Activated naive CD8-positive, alpha-beta T cell (primary cell): ENCODE data around the gene SH3RF1.

Experiments
- H3K27ac Mint-ChIP-seq: one replicate; pipeline ENCODE4 v1.8.0; 2021; ENCODE audit warnings: mixed read lengths
- H3K27me3 Mint-ChIP-seq: one replicate; pipeline ENCODE4 v1.8.0; 2021; ENCODE audit warnings: mixed read lengths
- H3K36me3 Mint-ChIP-seq: one replicate; pipeline ENCODE4 v1.8.0; 2021; ENCODE audit warnings: mixed read lengths
- H3K4me1 Mint-ChIP-seq: one replicate; pipeline ENCODE4 v1.8.0; 2021; ENCODE audit warnings: low read depth, mixed read lengths
- H3K4me3 Mint-ChIP-seq: one replicate; pipeline ENCODE4 v1.8.0; 2021; ENCODE audit warnings: mild to moderate bottlenecking, mixed read lengths
- H3K9me3 Mint-ChIP-seq: one replicate; pipeline ENCODE4 v1.8.0; 2021; ENCODE audit warnings: low read depth, mixed read lengths

SH3RF1 gene

DNA sequence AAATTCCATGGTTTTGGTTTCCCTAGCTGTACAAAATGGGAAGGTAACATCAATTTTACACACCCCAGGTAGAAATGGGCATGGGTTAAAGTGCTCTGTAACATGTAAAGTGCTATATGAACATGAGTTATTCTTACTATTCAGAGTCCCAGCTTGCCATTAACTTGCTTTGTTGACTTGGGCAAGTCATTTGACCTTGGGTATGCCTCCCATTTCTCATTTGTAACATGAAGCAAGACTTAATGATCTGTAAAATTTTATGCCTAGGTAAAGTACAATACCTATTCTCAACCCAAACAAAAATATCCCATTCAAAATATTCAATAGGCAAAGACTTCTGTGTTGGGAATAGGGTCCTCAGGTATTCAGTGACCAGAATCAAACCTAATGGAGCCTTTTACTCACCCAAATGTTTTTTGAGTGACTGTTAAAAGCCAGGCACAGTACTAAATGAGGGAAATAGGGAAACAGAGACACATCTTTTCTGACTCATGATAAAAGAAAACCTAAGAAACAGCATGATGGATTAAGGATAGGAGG lies 126.6 kb downstream of the SH3RF1 start:
- H3K36me3 Mint-ChIP-seq = no peaks in the 10 kb centered on the region
- no peaks in the 10 kb centered on the region for H3K4me1 Mint-ChIP-seq

DNA sequence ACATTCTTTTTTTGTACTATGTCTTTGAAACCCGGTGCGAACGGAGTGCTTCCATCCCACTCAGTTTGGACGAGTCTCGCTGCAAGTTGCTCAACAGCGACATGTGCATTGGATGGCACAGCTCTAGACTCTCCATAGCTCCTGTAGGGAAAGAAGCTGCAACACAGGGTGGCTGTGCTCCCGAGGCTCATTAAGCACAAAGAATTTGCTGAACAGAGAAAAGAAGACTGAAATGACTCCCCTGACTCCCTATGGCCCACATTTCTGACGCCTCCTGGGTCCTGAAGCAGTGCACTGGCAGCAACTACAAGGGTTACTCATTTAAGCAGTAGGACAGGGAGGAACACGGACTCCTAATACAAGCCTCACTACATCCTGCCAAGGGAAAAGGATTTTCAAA lies 127.4 kb downstream of the SH3RF1 start:
- Mint-ChIP-seq H3K27ac (no peak overlapping the region), H3K36me3 (no peaks in the 10 kb centered on the region), H3K4me1 (no peaks in the 10 kb centered on the region), H3K27me3 (peaks cover 3% of the 10 kb centered on the region), H3K9me3 (no peaks in the 10 kb centered on the region), H3K4me3 (no peak overlapping the region)

More for the DNA sequence above, 126.6 kb downstream of the SH3RF1 start:
- peaks cover 3% of the 10 kb centered on the region for H3K27me3 Mint-ChIP-seq
- no peak overlapping the region for H3K27ac Mint-ChIP-seq
- no peak overlapping the region for H3K4me3 Mint-ChIP-seq
- no peaks in the 10 kb centered on the region for H3K9me3 Mint-ChIP-seq

DNA sequence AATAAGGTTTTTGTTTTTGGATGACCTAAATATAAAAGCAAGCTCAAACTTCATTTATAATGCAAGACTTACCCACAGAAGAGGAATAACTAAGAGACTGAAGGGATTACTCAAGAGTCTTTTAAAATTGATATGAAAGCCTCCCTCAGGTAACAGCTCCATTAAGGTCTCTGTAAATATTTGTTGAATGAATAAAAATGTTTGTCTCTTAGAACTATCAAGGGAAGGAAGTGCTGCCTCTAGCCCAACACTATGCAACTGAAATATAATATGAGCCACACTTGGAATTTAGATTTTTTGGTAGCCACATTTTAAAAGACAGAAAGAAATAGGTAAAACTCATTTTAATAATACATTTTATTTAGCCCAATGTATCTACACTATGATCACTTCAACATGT lies 127.8 kb downstream of the SH3RF1 start:
- H3K4me3 Mint-ChIP-seq = no peak overlapping the region
- H3K9me3 Mint-ChIP-seq = no peaks in the 10 kb centered on the region
- peaks cover 3% of the 10 kb centered on the region for H3K27me3 Mint-ChIP-seq
- H3K4me1 Mint-ChIP-seq = no peaks in the 10 kb centered on the region
- H3K36me3 Mint-ChIP-seq = no peaks in the 10 kb centered on the region
- H3K27ac Mint-ChIP-seq = no peak overlapping the region

DNA sequence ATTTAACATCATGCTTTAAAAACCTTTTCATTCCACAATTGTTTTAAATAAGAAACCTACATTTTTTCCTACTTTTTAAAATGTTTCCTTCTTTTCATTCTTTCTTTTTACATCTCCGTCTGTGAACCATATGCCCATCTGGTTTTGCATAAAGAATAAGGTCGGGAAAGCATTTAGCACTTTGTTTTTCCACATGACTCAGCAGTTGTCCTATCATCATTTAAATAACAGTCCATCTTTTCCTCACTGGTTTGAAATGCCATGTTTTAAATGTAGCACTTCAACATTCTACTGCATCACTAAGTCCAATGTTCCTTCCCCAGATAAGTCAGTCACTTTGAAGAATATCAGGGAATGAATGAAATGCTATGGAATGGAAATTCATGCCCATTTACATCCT lies 128.4 kb downstream of the SH3RF1 start:
- H3K27me3 Mint-ChIP-seq = peaks cover 3% of the 10 kb centered on the region
- H3K4me3 Mint-ChIP-seq = no peak overlapping the region
- no peaks in the 10 kb centered on the region for H3K36me3 Mint-ChIP-seq
- H3K9me3 Mint-ChIP-seq = no peaks in the 10 kb centered on the region
- H3K27ac Mint-ChIP-seq = no peak overlapping the region
- H3K4me1 Mint-ChIP-seq = no peaks in the 10 kb centered on the region

DNA sequence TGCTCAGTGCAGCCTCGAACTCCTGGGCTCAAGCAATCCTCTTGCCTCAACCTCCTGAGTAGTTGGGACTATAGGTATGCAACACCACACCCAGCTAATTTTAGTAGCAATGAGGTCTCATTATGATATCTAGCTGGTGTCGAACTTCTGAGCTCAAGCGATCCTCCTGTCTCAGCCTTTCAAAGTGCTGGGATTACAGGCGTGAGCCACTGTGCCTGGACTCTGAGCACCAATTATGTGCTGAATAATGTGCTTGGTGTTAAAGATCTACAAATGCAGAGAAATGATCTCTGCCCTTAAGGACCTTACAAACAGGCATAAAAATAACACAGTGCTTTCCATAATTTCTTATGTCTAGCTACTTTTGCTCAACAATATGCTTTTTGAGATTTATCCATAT lies 131.7 kb downstream of the SH3RF1 start:
- H3K4me1 Mint-ChIP-seq = no peaks in the 10 kb centered on the region
- no peaks in the 10 kb centered on the region for H3K36me3 Mint-ChIP-seq
- no peak overlapping the region for H3K4me3 Mint-ChIP-seq
- no peak overlapping the region for H3K27ac Mint-ChIP-seq
- H3K9me3 Mint-ChIP-seq = no peaks in the 10 kb centered on the region
- peaks cover 3% of the 10 kb centered on the region for H3K27me3 Mint-ChIP-seq

DNA sequence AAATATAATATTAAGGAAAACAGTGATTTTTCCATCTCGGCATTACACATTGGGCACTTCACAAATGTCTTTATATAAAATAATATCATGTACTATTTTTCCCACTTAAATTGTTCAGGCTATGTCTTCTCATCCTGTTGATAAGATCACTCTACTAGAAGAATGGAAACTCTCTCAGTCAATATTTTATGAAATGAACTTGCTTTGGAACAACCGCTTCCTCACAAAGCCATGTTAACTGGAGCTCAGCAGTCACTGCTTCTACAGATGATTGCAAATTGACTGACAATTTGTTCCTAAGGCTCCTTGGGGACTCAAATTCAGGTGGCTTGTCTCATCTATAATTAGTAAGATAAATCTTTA lies 133.2 kb downstream of the SH3RF1 start:
- Mint-ChIP-seq H3K27me3 (peaks cover 2% of the 10 kb centered on the region), H3K4me3 (no peak overlapping the region), H3K27ac (no peak overlapping the region), H3K9me3 (no peaks in the 10 kb centered on the region), H3K36me3 (no peaks in the 10 kb centered on the region), H3K4me1 (no peaks in the 10 kb centered on the region)

DNA sequence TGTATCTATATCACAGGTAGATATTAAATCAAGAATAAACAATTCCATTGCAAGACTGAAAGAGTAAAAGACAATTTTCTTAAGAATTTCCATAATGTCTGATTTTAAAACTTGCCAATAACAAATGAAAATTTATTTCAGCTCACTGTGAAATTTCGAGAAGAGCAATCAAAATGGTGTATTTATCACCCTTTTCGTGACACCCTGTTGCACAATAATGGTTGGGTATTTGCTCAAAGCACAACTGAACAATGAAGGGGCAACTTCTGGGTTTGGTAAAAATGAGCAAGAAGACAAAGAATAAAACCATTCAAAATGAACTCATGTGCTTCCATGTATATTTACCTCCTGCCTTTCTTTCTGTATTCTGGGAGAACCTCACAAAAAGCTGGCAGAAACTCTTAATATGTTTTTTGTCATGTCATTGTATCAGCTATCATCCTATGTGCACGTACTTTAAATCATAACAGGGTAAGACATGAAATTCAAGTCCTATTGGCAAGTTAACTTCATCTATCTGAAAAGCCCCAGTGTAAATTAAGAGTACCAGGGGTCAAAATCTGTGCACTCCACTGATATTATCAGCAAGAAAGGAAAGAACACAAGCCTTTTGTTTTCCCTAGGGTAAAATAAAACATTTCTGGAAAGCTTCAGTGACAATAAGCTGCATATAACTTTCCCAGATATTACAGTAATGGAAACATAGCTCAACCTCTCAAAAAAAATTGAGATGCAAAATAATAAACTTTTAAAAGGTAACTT lies 133.8 kb downstream of the SH3RF1 start:
- Mint-ChIP-seq H3K9me3 (no peaks in the 10 kb centered on the region), H3K4me3 (no peak overlapping the region)

DNA sequence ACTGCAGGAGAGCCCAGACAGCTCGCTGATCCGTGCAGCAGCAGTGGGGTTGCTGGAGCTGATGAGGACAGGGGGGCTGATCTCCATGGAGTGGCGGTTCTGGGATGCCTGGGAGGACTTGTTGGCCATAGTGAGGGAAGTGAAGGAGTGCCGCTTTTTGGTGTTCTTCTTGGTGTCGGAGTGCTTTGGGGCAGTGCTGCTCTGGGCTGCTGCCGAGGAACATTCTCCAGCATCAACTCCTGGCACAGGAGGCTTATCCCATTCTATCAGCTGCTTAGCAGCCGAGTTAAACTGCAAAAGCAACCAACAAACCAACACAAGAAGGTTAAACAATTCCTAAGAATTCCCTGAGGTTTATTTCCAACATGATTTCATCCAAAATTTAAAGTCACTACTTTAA lies 134.4 kb downstream of the SH3RF1 start:
- no peak overlapping the region for H3K27ac Mint-ChIP-seq
- H3K9me3 Mint-ChIP-seq = no peaks in the 10 kb centered on the region
- no peaks in the 10 kb centered on the region for H3K27me3 Mint-ChIP-seq

More for the DNA sequence above, 133.8 kb downstream of the SH3RF1 start:
- H3K27ac Mint-ChIP-seq = no peak overlapping the region
- H3K27me3 Mint-ChIP-seq = no peaks in the 10 kb centered on the region
- H3K4me1 Mint-ChIP-seq = no peaks in the 10 kb centered on the region
- H3K36me3 Mint-ChIP-seq = no peaks in the 10 kb centered on the region

DNA sequence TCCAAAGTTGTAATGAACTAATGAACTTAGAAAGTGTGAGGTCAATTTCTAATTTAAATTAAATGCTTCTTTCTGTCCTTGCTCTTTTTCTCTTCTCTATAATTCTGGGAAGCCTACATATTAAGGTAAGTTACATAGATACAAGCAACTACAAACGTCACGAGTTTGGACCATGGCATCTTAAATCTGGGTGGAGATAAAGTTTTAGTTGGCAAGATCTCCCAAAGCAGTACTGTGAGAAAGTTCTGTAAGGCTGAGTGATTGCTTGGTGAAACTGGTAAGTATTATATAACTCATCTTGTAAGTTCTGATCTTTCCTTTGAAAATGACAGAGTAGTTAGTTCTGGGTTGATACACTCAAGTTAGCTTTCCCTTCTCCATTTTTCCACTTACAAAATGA lies 135.0 kb downstream of the SH3RF1 start:
- Mint-ChIP-seq H3K27ac (no peak overlapping the region), H3K27me3 (no peaks in the 10 kb centered on the region), H3K4me1 (no peaks in the 10 kb centered on the region), H3K4me3 (no peak overlapping the region), H3K9me3 (no peaks in the 10 kb centered on the region), H3K36me3 (no peaks in the 10 kb centered on the region)

More for the DNA sequence above, 134.4 kb downstream of the SH3RF1 start:
- H3K4me1 Mint-ChIP-seq = no peaks in the 10 kb centered on the region
- no peak overlapping the region for H3K4me3 Mint-ChIP-seq
- no peaks in the 10 kb centered on the region for H3K36me3 Mint-ChIP-seq

DNA sequence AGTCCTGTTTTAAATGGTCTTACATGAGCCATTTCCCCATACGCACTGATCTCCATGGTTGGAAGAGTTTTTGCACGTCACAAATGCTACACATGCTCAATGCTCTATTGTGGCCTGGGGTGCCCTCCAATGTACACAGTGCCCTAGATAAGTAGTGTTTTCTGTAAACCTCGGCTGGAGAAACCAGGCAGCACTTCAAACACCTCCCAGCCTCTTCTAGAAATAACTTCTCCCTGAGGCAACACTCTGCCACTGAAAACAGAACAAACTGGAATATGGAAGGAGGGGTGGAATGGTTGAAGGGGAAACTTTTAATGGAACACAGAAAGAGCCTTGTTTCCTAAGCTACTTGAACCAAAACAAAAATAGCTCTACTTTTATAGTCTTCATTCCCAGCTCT lies 136.8 kb downstream of the SH3RF1 start:
- Mint-ChIP-seq H3K27ac (no peak overlapping the region), H3K27me3 (no peaks in the 10 kb centered on the region), H3K9me3 (no peaks in the 10 kb centered on the region), H3K4me1 (no peaks in the 10 kb centered on the region), H3K4me3 (no peak overlapping the region), H3K36me3 (no peaks in the 10 kb centered on the region)

DNA sequence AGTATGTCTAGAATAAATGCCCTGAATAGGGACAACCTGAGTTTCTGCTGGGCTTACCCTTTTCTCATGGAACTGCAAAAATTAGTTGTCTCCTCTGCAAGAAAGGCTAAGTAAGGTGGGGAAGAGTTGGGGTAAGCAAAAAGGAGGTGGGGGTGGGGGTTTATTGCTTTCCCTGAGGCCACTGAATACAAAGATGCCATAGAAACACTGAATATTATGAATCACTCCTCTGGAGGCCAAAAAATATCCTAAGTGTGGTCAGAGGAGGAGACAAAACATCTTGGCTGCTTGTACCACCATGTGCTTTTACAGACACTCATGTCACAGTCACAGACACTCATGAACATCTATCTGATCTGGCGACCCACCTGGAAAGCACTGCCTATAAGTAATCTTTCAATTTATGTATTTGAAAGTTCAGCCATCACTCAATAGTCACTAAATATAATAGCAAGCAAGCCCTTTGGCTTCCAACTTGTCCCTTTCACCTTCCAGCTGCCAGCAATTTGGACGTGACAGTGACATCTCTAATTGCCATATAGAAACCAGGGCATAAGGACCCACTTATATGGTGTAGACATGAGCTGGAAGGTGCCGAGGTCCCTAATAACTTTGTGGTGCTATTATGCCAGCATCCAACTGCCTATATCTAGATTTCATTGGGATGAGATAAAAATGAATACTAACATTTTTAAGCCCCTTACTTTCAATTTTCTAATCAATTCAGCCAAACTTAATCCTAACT lies 138.0 kb downstream of the SH3RF1 start:
- Mint-ChIP-seq H3K27ac (no peak overlapping the region), H3K4me3 (no peak overlapping the region), H3K9me3 (no peaks in the 10 kb centered on the region), H3K36me3 (no peaks in the 10 kb centered on the region), H3K27me3 (no peaks in the 10 kb centered on the region), H3K4me1 (no peaks in the 10 kb centered on the region)

DNA sequence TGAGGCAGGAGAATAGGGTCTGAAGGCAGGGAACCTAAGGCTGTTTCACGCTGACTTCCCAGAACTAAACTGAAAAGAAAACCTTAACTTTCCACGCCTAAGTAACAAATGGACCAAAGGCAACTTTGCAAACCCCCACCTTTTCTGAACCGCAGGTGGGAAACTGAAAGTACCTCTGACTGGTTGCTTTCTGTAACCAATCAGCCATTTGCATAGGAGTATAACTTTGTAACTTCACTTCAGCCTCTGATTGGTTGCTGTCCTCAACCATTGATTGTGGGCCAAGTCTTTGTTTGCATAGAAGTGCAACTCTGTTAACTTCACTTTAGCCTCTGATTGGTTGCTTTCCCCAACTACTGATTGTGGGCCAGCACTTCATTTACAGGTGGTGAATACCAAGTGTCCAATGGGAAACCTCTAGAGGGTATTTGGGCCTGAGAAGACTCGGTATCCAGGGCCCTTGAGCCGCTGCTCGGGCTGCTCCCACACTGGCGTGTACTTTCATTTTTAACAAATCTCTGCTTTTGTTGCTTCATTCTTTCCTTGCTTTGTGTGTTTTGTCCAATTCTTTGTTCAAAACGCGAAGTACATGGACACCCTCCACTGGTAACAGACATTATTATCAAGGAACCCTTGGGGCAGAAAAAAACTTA lies 139.1 kb downstream of the SH3RF1 start:
- no peaks in the 10 kb centered on the region for H3K4me1 Mint-ChIP-seq
- no peak overlapping the region for H3K27ac Mint-ChIP-seq
- no peaks in the 10 kb centered on the region for H3K36me3 Mint-ChIP-seq
- no peaks in the 10 kb centered on the region for H3K27me3 Mint-ChIP-seq
- H3K4me3 Mint-ChIP-seq = no peak overlapping the region
- no peaks in the 10 kb centered on the region for H3K9me3 Mint-ChIP-seq

DNA sequence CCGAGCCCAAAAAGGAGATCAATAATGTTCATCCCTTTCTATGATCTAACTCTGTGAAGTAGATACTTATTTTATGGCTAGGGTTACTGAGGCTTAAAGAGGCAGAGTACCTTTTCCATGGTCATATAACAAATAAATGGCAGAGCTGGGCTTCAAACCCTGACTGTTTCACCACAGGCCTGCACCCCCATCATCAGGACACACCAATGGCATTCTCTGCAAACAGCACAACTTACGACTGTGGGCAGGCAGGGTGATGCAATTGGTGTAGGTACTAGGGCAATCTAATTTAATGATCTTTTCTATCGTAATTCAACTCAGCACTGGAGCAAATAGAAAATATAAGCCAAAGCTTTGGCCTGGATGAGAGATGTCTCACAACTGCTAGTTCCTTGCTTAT lies 141.9 kb downstream of the SH3RF1 start:
- Mint-ChIP-seq H3K4me3 (no peak overlapping the region), H3K27ac (no peak overlapping the region)

DNA sequence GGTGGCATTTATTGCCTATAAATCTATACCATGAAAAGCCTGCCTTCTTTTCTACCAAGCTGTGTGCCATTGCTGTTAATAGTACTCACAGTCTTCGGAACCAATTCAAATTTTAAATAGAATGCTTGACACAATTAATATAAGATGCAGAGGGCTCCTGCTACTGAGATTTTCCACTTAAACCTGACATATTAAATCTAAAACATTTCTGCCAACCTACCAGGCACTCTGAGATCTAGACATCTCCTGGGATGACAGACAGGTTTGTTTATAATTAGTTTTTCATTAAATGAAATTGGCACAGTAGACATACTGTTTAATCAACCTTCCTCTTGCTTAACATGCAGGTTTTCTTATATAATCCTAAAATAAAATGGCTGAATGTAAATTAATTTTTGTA lies 143.4 kb downstream of the SH3RF1 start:
- peaks cover 2% of the 10 kb centered on the region for H3K27me3 Mint-ChIP-seq
- H3K4me1 Mint-ChIP-seq = no peaks in the 10 kb centered on the region
- H3K9me3 Mint-ChIP-seq = no peaks in the 10 kb centered on the region
- no peaks in the 10 kb centered on the region for H3K36me3 Mint-ChIP-seq
- H3K27ac Mint-ChIP-seq = no peak overlapping the region
- H3K4me3 Mint-ChIP-seq = no peak overlapping the region

More for the DNA sequence above, 141.9 kb downstream of the SH3RF1 start:
- no peaks in the 10 kb centered on the region for H3K9me3 Mint-ChIP-seq
- no peaks in the 10 kb centered on the region for H3K27me3 Mint-ChIP-seq
- H3K4me1 Mint-ChIP-seq = no peaks in the 10 kb centered on the region
- no peaks in the 10 kb centered on the region for H3K36me3 Mint-ChIP-seq

DNA sequence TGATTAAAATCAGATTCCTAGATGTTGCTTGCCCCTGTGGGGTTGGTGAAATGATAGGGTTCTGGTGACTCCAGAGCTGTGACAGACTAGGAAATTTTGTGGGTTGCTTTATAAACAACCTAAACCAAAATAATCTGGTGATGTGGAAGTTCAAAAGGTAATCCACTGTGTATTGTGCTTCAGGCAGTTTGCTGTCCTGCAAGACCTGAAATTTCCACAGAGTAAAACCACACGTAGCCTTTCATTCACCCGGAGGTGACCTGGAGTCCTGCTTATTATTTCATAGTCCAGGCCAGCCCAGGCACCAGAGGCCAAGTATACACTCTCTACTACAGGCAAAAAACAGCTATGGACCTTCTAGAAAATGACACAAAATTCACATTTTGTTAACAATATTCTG lies 146.1 kb downstream of the SH3RF1 start:
- Mint-ChIP-seq H3K9me3 (no peaks in the 10 kb centered on the region), H3K4me3 (no peak overlapping the region), H3K27me3 (peaks cover 5% of the 10 kb centered on the region), H3K4me1 (no peaks in the 10 kb centered on the region), H3K27ac (no peak overlapping the region), H3K36me3 (no peaks in the 10 kb centered on the region)
